ENCODE measurements around the gene EEFSEC. TPM values are rescaled to one million over a fixed set of nuclear protein-coding genes. Genes with fewer than 3 reads are reported as not detected.

The EEFSEC gene
- polyA plus RNA-seq, 1 donor from 2014 or later, result 4.6 TPM

- no peak overlapping the region for H3K9ac ChIP-seq (ENCODE audit: low read length)
- H3K27ac ChIP-seq (ENCODE audit: low read length), result no peak overlapping the region
- no peaks in the 10 kb centered on the region for H3K27me3 ChIP-seq (ENCODE audit: insufficient read depth, low read depth, low read length)
- H3F3A ChIP-seq (ENCODE audit: insufficient read depth, low read length, poor library complexity, severe bottlenecking), result no peaks in the 10 kb centered on the region
- no peaks in the 10 kb centered on the region for H3K9me2 ChIP-seq (ENCODE audit: insufficient read depth, low read length)
- no peak overlapping the region for H3K4me3 ChIP-seq (ENCODE audit: low read length)
- no peak overlapping the region for H2AFZ ChIP-seq (ENCODE audit: low read depth, low read length)
- no peaks in the 10 kb centered on the region for H3K79me2 ChIP-seq (replicated peaks; ENCODE audit: insufficient read depth, low read length)
- no peaks in the 10 kb centered on the region for H4K20me1 ChIP-seq (ENCODE audit: insufficient read depth)
- no peaks in the 10 kb centered on the region for H3K36me3 ChIP-seq (ENCODE audit: insufficient read depth, low read length)
- no peak overlapping the region for H3K4me2 ChIP-seq (ENCODE audit: low read length)
- H3K9me3 ChIP-seq (ENCODE audit: low read length), result no peaks in the 10 kb centered on the region
- TF ChIP-seq, protein P1, sequence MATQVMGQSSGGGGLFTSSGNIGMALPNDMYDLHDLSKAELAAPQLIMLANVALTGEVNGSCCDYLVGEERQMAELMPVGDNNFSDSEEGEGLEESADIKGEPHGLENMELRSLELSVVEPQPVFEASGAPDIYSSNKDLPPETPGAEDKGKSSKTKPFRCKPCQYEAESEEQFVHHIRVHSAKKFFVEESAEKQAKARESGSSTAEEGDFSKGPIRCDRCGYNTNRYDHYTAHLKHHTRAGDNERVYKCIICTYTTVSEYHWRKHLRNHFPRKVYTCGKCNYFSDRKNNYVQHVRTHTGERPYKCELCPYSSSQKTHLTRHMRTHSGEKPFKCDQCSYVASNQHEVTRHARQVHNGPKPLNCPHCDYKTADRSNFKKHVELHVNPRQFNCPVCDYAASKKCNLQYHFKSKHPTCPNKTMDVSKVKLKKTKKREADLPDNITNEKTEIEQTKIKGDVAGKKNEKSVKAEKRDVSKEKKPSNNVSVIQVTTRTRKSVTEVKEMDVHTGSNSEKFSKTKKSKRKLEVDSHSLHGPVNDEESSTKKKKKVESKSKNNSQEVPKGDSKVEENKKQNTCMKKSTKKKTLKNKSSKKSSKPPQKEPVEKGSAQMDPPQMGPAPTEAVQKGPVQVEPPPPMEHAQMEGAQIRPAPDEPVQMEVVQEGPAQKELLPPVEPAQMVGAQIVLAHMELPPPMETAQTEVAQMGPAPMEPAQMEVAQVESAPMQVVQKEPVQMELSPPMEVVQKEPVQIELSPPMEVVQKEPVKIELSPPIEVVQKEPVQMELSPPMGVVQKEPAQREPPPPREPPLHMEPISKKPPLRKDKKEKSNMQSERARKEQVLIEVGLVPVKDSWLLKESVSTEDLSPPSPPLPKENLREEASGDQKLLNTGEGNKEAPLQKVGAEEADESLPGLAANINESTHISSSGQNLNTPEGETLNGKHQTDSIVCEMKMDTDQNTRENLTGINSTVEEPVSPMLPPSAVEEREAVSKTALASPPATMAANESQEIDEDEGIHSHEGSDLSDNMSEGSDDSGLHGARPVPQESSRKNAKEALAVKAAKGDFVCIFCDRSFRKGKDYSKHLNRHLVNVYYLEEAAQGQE (IDR thresholded peaks at IDR 0.05; ENCODE audit: borderline replicate concordance), result no peak
- no peak for TF ChIP-seq POLR2AphosphoS5 (IDR thresholded peaks at IDR 0.05)
- TF ChIP-seq EZH2 (IDR thresholded peaks at IDR 0.05; ENCODE audit: borderline replicate concordance, insufficient read depth, low read length, poor library complexity, severe bottlenecking), result no peak
- no peak for TF ChIP-seq TAF1 (IDR thresholded peaks at IDR 0.05; ENCODE audit: low read depth)
- TF ChIP-seq EP300 (conservative IDR thresholded peaks at IDR 0.05; ENCODE audit: poor library complexity, severe bottlenecking), result no peak
- no peak for TF ChIP-seq SMC3 (conservative IDR thresholded peaks at IDR 0.05; ENCODE audit: poor library complexity)
- TF ChIP-seq RAD21 (conservative IDR thresholded peaks at IDR 0.05), result no peak
- TF ChIP-seq, protein P2, sequence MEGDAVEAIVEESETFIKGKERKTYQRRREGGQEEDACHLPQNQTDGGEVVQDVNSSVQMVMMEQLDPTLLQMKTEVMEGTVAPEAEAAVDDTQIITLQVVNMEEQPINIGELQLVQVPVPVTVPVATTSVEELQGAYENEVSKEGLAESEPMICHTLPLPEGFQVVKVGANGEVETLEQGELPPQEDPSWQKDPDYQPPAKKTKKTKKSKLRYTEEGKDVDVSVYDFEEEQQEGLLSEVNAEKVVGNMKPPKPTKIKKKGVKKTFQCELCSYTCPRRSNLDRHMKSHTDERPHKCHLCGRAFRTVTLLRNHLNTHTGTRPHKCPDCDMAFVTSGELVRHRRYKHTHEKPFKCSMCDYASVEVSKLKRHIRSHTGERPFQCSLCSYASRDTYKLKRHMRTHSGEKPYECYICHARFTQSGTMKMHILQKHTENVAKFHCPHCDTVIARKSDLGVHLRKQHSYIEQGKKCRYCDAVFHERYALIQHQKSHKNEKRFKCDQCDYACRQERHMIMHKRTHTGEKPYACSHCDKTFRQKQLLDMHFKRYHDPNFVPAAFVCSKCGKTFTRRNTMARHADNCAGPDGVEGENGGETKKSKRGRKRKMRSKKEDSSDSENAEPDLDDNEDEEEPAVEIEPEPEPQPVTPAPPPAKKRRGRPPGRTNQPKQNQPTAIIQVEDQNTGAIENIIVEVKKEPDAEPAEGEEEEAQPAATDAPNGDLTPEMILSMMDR (IDR thresholded peaks at IDR 0.05; ENCODE audit: poor library complexity, severe bottlenecking), result no peak
- TF ChIP-seq MXI1 (conservative IDR thresholded peaks at IDR 0.05; ENCODE audit: poor library complexity, severe bottlenecking), result no peak
Observed at GRCh38 chr3:128167646-128167972, 14.3 kb downstream of the EEFSEC start.

GRCh38 chr3:128167973-128168674, 14.8 kb downstream of the EEFSEC start:
- Histone ChIP-seq H3K27me3 (ENCODE audit: insufficient read depth, low read depth, low read length) (no peaks in the 10 kb centered on the region), H3K4me3 (ENCODE audit: low read length) (no peak overlapping the region), H3K27ac (ENCODE audit: low read length) (no peak overlapping the region), H3K79me2 (replicated peaks; ENCODE audit: insufficient read depth, low read length) (no peaks in the 10 kb centered on the region), H3K9me2 (ENCODE audit: insufficient read depth, low read length) (no peaks in the 10 kb centered on the region), H2AFZ (ENCODE audit: low read depth, low read length) (no peak overlapping the region), H4K20me1 (ENCODE audit: insufficient read depth) (no peaks in the 10 kb centered on the region), H3K9ac (ENCODE audit: low read length) (no peak overlapping the region), H3F3A (ENCODE audit: insufficient read depth, low read length, poor library complexity, severe bottlenecking) (no peaks in the 10 kb centered on the region), H3K36me3 (ENCODE audit: insufficient read depth, low read length) (no peaks in the 10 kb centered on the region), H3K9me3 (ENCODE audit: low read length) (no peaks in the 10 kb centered on the region), H3K4me2 (ENCODE audit: low read length) (no peak overlapping the region)
- TF ChIP-seq EP300 (conservative IDR thresholded peaks at IDR 0.05; ENCODE audit: poor library complexity, severe bottlenecking) (no peak), MXI1 (conservative IDR thresholded peaks at IDR 0.05; ENCODE audit: poor library complexity, severe bottlenecking) (no peak), EZH2 (IDR thresholded peaks at IDR 0.05; ENCODE audit: borderline replicate concordance, insufficient read depth, low read length, poor library complexity, severe bottlenecking) (no peak), SMC3 (conservative IDR thresholded peaks at IDR 0.05; ENCODE audit: poor library complexity) (no peak), TAF1 (IDR thresholded peaks at IDR 0.05; ENCODE audit: low read depth) (no peak), RAD21 (conservative IDR thresholded peaks at IDR 0.05) (no peak)
- TF ChIP-seq, protein P2 (IDR thresholded peaks at IDR 0.05; ENCODE audit: poor library complexity, severe bottlenecking), result no peak
- TF ChIP-seq, protein P1 (IDR thresholded peaks at IDR 0.05; ENCODE audit: borderline replicate concordance), result no peak

Measured in neural cell (in vitro differentiated cells).